ENCODE data around the gene ZNF146.

DNA sequence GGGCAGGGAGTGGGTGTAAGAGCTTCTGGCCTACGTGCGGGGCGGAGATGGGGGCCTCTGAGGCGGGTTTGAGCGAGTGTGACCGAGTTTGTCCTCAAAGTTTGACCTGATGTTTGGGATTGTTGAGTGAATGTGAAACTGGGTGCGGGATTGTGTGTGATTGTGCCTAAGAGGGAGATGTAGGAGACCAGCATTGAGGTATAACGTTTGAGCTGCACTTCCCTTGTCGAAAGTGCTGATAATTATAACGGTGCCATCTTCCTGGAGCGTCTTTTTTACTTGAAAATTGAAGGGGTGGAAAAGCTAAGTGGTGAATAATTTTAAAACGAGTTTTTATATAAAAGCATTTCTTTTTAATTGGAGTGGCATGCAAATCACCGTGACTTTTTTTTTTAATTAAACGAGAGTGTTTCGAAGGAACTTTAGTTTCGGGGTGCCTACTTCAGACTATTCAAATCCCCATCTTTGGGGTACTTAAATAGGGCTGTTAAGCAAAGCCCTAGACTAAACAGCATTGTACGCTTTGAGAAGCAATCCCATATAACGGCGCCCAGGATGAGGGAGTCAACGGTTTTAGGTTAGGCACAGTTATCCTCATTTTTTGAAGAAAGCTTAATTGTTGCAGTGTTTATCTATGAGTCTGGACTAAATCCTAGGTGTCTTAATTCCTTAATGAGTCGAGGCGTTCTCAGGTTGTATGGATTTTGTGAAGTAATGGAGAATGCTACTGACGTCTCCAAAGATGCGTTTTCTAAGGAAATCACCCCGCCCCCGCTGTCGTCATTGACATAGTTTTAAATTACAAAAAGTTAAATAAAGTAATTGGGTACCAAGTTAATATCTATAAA lies 594 bp downstream of the ZNF146 start:
- peak; percentile 40 for TF ChIP-seq POLR2A (IDR thresholded peaks at IDR 0.05)
- TF ChIP-seq, protein P1, sequence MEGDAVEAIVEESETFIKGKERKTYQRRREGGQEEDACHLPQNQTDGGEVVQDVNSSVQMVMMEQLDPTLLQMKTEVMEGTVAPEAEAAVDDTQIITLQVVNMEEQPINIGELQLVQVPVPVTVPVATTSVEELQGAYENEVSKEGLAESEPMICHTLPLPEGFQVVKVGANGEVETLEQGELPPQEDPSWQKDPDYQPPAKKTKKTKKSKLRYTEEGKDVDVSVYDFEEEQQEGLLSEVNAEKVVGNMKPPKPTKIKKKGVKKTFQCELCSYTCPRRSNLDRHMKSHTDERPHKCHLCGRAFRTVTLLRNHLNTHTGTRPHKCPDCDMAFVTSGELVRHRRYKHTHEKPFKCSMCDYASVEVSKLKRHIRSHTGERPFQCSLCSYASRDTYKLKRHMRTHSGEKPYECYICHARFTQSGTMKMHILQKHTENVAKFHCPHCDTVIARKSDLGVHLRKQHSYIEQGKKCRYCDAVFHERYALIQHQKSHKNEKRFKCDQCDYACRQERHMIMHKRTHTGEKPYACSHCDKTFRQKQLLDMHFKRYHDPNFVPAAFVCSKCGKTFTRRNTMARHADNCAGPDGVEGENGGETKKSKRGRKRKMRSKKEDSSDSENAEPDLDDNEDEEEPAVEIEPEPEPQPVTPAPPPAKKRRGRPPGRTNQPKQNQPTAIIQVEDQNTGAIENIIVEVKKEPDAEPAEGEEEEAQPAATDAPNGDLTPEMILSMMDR (IDR thresholded peaks at IDR 0.05) = no peak

All from right lobe of liver (tissue), 4 donors.